Lung (tissue), 12 donors: ENCODE measurements around the gene DCAF5. TPM values are rescaled to one million over a fixed set of nuclear protein-coding genes. Genes with fewer than 3 reads are reported as not detected.
A peak's percentile ranks its signal among the peaks of the same experiment; 100 is the strongest.

ENCODE experiments used
- ATAC-seq: fragments of 200-7000 bp; cut with Tn5 transposase; one replicate; pipeline ENCODE4 v1.9.1; 2020; ENCODE audit warnings: moderate number of reproducible peaks; ENCODE audit not compliant: insufficient read depth, low FRiP score
- DNase-seq, 3 donors: peaks; one replicate each; pipeline ENCODE4 v3.0.0-alpha.2; 2013 to 2017
- H3K27ac ChIP-seq, 2 donors: one replicate each; pipeline ENCODE4 v1.5.1; 2013; ENCODE audit warnings: mild to moderate bottlenecking in 2 of 2, moderate library complexity in 2 of 2, control low read depth in 1 of 2, inconsistent platforms in 1 of 2, low read depth in 1 of 2, low read length in 1 of 2
- H3K27me3 ChIP-seq, 3 donors: one replicate each; pipeline ENCODE4 v1.5.1; 2013; ENCODE audit warnings: low read length in 2 of 3; ENCODE audit not compliant: control insufficient read depth in 3 of 3, insufficient read depth in 3 of 3
- H3K36me3 ChIP-seq, 4 donors: one replicate each; pipeline ENCODE4 v1.5.1; 2013; ENCODE audit warnings: low read length in 4 of 4, mild to moderate bottlenecking in 1 of 4, moderate library complexity in 1 of 4; ENCODE audit not compliant: control insufficient read depth in 4 of 4, insufficient read depth in 4 of 4
- H3K4me1 ChIP-seq, 5 donors: one replicate each; pipeline ENCODE4 v1.5.1; 2013; ENCODE audit warnings: low read length in 5 of 5, mild to moderate bottlenecking in 2 of 5, moderate library complexity in 1 of 5; ENCODE audit not compliant: control insufficient read depth in 5 of 5, insufficient read depth in 5 of 5
- H3K4me3 ChIP-seq: one replicate; pipeline ENCODE4 v1.5.1; 2013; ENCODE audit warnings: mild to moderate bottlenecking, control low read depth, moderate library complexity
- H3K9ac ChIP-seq, 2 donors: one replicate each; pipeline ENCODE4 v1.5.1; 2013; ENCODE audit warnings: low read length in 2 of 2, control low read depth in 1 of 2; ENCODE audit not compliant: insufficient read depth in 1 of 2
- H3K9me3 ChIP-seq, 4 donors: one replicate each; pipeline ENCODE4 v1.5.1; 2013; ENCODE audit warnings: low read length in 3 of 4, mild to moderate bottlenecking in 1 of 4, moderate library complexity in 1 of 4; ENCODE audit not compliant: control insufficient read depth in 4 of 4, insufficient read depth in 3 of 4
- WGBS, 2 donors: extraction: QIAGEN DNeasy Blood & Tissue Kit; methylation state at CpG; one replicate each; pipeline ENCODE4 v1.1.7; 2013; 5-methylcytosine and 5-hydroxymethylcytosine counted together
- polyA plus RNA-seq, 2 donors: library from polyadenylated mRNA; stranded (reverse); fragments of 200-250 nt; gene quantifications; one replicate each; pipeline ENCODE4 v1.2.1, GENCODE V29; 2013
- total RNA-seq, 2 donors: library from RNA; depleted of rRNA in 1 of 2; stranded (reverse); fragments of >200 nt in 1 of 2; gene quantifications; one replicate each; pipeline ENCODE4 v1.2.1, GENCODE V29; 2014 to 2021
- TF ChIP-seq, protein P1 (sequence below): IDR thresholded peaks from 2 replicates; pipeline ENCODE4 v1.5.1; 2012; ENCODE audit warnings: mild to moderate bottlenecking; ENCODE audit errors: control extremely low read depth, extremely low read depth
- donor health status: control.
- donor health status: control.
- donor health status: Bipolar disorder and iron deficiency.
- donor health status: healthy.
- donor health status: DM: yes; HTN: yes; CAD: no.

Gene DCAF5
- total and polyA plus RNA-seq, 4 donors, result 20.2 to 50.4 (median 31.2) TPM

DNA sequence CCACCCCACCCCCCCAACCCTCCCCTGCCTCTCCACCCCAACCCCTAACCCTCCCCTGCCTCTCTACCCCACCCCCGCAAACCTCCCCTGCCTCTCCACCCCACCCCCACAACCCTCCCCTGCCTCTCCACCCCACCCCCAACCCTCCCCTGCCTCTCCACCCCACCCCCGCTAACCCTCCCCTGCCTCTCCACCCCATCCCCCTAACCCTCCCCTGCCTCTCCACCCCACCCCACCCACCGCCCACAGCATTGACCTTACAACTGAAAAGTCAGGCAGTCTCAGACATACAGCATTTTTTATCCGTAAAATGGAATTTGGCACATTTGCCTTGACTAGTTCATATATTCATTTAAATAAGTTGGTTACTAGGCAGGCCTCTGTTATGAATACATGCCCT lies 135.2 kb downstream of the DCAF5 start:
- Histone ChIP-seq H3K4me3 (no peak overlapping the region), H3K36me3 (no peaks in the 10 kb centered on the region), H3K27ac (no peak overlapping the region), H3K4me1 (peaks cover 0 to 18% (median 11%) of the 10 kb centered on the region in 5 donors), H3K9ac (no peak overlapping the region), H3K9me3 (no peaks in the 10 kb centered on the region), H3K27me3 (no peaks in the 10 kb centered on the region)
- 92 to 96% methylated on average over 4 of the region's 4 CpGs for WGBS, 2 donors
- DNase-seq (no peak), ATAC-seq (no peak)
- TF ChIP-seq, protein P1, sequence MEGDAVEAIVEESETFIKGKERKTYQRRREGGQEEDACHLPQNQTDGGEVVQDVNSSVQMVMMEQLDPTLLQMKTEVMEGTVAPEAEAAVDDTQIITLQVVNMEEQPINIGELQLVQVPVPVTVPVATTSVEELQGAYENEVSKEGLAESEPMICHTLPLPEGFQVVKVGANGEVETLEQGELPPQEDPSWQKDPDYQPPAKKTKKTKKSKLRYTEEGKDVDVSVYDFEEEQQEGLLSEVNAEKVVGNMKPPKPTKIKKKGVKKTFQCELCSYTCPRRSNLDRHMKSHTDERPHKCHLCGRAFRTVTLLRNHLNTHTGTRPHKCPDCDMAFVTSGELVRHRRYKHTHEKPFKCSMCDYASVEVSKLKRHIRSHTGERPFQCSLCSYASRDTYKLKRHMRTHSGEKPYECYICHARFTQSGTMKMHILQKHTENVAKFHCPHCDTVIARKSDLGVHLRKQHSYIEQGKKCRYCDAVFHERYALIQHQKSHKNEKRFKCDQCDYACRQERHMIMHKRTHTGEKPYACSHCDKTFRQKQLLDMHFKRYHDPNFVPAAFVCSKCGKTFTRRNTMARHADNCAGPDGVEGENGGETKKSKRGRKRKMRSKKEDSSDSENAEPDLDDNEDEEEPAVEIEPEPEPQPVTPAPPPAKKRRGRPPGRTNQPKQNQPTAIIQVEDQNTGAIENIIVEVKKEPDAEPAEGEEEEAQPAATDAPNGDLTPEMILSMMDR, result no peak

- no peak overlapping the region for H3K4me3 ChIP-seq
- WGBS, 2 donors, result 59 to 69% methylated on average over 6 of the region's 6 CpGs
- peaks cover 0 to 23% (median 11%) of the 10 kb centered on the region in 5 donors for H3K4me1 ChIP-seq
- TF ChIP-seq, protein P1, result no peak
- ATAC-seq (no peak), DNase-seq (no peak)
- H3K27me3 ChIP-seq, result no peaks in the 10 kb centered on the region
- H3K9ac ChIP-seq, result no peak overlapping the region
- H3K27ac ChIP-seq, result peak overlapping the region in 1 of 2 donors; percentile 76
- no peaks in the 10 kb centered on the region for H3K36me3 ChIP-seq
- H3K9me3 ChIP-seq, result no peaks in the 10 kb centered on the region
These were observed 138.1 kb downstream of the DCAF5 start for GRCh38 chr14:69014829-69015259.

DNA sequence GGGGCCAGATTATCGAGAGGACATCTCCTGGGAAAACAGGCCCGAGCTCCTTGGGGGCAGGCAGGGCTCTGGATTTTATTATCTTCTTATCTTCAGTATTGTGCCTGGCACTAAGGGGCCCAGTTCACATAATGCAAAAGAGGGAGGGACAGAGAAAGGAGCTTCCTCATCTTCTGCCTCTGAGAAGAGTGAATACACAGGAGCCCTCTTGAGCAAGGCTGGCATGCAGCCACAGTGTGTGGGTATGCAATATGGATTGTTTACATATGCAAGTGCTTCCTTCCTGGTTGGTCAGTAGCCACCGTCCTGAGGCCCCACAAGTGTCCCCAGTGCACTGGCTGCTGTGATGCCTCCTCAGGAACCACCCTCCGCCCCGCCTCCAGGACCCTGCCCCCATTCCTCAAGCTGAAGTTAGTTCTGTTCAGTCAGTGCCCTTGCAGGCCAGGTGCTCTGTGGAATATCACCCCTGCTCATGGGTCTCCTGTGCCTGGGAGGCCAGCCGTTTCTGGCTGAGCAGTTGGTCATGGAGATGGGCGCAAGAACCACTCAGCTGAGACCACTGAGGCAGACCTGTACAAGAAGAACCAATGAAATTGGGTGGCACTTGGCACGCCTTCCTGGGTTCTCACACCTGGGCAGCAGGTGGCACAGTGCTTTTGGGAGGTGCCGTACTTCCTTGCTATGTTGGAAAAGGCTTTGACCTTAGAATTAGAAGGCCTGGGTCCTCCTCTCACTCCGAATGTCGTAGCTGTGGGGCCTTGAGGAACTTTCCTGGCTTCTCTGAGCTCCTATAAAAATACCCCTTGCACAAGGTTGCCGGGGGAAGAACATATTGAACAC lies 138.8 kb downstream of the DCAF5 start:
- H3K27ac ChIP-seq, result peak overlapping the region in 1 of 2 donors; percentile 76
- peak; percentile 83 for ATAC-seq

More for the DNA sequence above, 138.8 kb downstream of the DCAF5 start:
- Histone ChIP-seq H3K4me1 (peaks cover 0 to 23% (median 11%) of the 10 kb centered on the region in 5 donors), H3K9ac (no peak overlapping the region), H3K4me3 (no peak overlapping the region), H3K9me3 (no peaks in the 10 kb centered on the region), H3K36me3 (no peaks in the 10 kb centered on the region), H3K27me3 (no peaks in the 10 kb centered on the region)
- TF ChIP-seq, protein P1, result no peak
- WGBS, 2 donors, result 50 to 57% methylated on average over 12 of the region's 12 CpGs
- DNase-seq, result peak; percentile 77 to 90 (median 81)
